Measurements from ENCODE around the gene LRRC53. TPM values are rescaled to one million over a fixed set of nuclear protein-coding genes. Genes with fewer than 3 reads are reported as not detected.

LRRC53 gene
- polyA plus RNA-seq, 4 donors: 0.04 TPM; not detected in 3

DNA sequence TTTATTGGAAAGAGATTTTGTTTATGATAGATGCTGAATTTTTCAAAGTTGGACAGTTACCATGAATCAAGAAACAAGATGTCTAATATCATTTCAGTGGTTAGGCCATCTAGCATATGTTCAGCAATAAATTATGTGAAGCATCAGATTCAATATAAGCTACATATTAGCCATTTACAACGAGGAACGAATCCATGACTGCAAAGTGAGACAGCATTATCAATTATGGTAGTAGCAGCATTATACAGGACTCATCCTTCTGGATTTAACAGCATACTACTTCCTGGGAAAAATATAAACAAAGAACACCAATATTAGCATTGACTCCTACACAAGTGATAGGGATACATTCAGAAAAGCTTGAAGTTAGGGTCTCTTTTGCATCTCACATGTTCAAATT lies 59.1 kb downstream of the LRRC53 start:
- DNase-seq (ENCODE audit: low read depth in 4 of 4, low spot score in 3 of 4): no peak

DNA sequence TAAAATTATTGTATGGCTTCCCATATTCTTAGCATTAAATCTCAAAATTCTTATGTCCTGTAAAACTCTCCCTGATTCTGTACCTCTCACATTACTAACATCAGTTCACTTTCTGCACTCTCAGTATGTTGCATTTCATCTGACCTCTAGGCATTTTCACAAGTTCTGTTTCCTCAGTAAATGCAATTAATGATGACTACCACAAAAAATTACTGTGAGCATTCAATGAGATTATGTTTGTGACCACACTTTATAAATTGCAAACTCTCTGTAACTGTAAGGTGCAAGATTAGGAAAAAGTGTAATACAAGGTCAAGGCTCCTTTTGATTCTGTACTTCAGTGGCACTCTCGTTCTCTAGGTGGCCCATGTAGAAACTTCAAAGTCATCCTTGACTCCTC lies 60.4 kb downstream of the LRRC53 start:
- DNase-seq (ENCODE audit: low read depth in 4 of 4, low spot score in 3 of 4): no peak

DNA sequence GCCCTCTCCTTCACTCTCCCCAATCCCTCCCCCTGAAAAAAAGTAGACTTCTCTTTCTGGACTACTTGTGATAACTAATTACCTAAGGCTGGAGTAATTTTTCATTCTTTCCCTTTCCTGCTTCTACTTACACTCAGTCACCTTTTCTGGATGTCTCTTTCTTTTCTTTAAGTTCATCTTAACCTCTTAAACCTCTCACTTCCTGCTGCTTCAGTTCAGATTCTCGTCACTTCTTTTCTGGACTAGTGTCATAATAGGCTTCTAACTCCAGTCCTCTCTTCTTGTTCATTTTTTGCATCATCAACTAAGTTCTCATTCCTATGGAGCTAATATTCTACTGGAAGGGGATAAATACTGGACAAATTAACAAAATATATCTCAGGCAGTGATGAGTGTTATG lies 75.4 kb downstream of the LRRC53 start:
- DNase-seq (ENCODE audit: low read depth in 4 of 4, low spot score in 3 of 4): no peak

DNA sequence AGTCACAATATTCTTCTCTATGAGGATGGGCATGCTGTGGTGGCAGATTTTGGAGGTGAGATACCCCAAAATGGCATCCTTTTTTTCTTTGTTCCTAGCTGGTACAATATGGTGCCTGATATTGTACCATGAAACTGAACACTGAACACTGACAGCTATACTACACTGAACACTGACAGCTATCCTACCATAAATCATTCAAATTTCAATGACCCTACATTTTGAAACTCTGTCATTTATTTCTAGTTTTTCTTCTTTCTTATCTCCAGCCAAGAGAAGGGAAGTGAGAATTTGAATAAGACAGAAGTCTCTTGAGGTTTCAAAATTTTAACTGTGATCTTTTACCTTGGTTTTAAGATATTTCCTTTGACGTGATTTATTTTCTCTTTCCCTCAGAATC lies 76.3 kb downstream of the LRRC53 start:
- no peak for DNase-seq (ENCODE audit: low read depth in 4 of 4, low spot score in 3 of 4)

DNA sequence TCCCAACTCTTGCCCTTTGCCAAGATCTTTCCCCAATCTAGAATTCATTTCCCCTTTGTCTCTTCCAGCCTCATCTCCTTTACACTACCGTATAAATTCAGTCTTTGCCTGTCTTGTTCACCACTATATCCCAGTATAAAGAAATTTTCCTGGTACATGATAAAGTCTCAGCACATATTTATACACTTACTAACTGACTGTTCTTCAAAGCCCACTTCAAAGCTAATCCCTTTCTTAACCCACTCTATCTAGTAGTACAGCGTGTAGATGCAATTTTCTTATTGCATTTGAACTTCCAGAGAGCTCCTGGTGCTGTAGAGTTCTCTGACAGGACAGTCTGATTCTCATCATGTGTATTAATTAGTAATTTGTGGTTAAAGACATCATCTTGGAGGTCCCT lies 78.1 kb downstream of the LRRC53 start:
- DNase-seq (ENCODE audit: low read depth in 4 of 4, low spot score in 3 of 4): no peak

DNA sequence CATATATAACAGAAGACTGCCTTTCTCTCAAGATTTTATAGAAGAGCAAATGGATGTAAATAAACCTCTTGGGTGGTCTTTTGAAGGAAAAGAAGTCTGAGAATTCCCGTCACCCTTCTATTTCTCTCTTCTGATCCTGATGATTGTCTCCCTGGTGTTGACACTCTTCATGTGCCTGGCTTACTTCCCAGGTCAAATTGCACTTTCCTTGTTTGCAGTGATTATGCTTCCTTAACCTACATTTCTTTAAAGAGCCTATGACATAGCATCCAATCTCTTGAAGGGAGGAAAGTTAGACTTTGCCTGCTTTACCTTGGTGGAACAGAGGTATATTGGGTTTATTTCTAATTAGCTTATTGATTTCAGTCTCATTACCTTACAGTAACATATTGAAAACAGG lies 80.1 kb downstream of the LRRC53 start:
- DNase-seq (ENCODE audit: low read depth in 4 of 4, low spot score in 3 of 4): no peak

DNA sequence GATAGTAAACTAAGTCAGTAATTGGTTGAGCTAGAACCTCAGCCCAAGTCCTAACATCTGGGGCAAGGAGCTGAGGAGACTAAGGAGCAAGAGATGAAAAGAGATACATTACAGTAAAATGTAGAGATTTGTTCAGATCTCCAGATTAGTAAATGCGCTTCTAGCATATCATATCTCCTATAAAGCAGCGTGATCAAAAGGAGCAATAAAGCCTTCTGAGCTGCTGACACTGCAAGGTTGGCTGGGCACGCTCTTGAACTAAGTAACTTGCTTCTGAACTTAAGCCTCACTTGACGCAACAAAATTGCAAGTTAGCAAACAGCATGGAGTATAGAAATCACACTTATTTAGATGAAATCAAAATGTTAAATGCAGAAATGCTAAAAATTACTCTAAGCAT lies 80.9 kb downstream of the LRRC53 start:
- DNase-seq (ENCODE audit: low read depth in 4 of 4, low spot score in 3 of 4): no peak

DNA sequence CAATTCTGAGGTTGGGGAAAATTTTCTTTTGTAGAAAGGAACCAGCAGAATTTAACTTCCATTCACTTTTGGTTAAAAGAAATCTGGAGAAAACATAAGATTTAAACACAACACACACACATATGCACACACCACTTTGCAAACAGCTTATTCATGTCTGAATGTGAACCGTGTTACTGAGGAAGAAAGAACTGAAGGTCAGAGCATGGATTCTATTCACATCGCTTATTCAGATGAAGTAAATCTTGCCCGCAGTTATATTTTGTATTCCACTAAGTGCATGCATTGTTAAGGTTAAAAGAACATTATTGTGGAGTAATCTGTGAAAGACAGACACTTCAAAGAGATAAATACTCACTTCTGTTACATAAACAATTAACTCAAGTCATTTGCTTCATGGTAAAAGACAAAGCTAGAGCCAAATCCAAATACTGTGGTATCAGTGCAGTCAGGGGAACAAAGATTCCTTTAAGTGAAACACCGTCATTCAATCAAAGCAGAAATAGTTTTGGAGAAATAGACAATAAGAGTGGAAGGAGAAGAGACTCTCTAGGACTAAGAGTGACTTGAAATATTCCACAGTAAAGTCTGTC lies 82.0 kb downstream of the LRRC53 start:
- DNase-seq (ENCODE audit: low read depth in 4 of 4, low spot score in 3 of 4): no peak

DNA sequence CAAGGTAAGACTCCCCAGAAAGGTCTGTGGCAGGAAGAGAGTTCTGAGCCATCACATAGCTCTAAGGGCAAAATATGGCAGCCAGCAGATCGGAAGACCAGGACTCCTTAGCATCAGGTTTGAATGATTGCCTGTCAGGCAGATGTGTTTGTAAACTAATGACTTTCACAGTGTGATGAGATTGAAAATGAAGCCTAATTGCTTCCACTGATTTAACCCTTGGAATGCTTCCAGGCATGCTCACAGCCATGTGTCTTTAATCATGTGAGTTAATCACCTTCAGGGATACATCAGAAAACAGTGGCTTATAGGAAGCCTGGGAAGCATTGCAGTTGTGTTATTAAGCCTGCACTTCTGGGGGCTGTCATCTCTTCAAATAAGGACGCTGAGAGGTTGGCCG lies 82.8 kb downstream of the LRRC53 start:
- DNase-seq (ENCODE audit: low read depth in 4 of 4, low spot score in 3 of 4): no peak

DNA sequence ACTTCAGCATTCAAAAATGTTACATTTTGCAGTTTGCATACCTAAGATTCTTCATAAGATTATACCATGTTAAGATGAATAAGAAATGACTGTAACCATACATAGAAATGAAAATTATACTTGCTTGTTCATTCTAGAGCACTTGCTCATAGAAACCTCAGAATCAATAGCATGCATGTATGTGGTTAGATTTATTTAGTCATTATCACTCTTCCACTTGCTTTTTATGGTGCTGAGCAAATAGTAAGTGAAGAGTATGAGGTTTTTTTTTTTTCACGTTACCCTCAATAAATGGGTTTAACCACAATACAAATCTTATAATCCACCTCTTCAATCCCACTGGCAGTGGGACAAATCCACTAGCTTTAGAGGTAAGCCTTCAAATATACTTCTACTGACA lies 84.7 kb downstream of the LRRC53 start:
- DNase-seq (ENCODE audit: low read depth in 4 of 4, low spot score in 3 of 4): no peak

DNA sequence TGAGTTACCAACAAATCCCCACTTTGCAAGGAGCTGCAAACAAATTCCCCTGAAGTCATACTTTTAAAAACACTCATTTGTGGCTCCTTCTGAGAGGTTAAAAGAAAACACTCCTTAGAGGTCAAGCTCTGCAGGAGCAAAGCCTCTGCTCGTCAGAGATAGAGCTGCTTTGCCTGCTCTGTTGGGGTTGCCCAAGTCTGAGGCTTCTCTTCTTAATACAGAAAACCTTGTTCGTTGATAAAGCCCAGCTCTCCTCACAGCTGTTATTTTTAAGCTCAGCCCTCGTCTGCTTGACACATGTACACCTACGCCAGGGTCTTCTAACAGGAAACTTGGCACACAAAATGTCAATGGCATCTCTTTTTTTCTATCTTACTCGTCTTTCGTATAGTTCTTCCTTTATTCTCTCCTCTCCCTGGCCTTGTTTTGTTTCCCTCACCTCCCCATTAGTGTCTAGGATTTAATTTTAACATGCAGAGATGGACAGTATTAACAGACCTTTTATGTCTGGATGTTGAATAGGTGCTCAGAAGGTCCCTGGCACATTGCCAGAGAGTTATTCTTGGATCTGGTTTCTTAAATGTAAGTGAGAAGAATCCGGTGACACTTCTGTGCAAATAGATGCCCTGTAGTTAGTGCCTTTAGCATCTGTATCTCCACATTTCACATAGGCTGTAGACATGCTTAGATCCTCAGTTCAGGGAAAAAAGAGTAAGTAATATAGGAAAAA lies 86.0 kb downstream of the LRRC53 start:
- DNase-seq (ENCODE audit: low read depth in 4 of 4, low spot score in 3 of 4): no peak

DNA sequence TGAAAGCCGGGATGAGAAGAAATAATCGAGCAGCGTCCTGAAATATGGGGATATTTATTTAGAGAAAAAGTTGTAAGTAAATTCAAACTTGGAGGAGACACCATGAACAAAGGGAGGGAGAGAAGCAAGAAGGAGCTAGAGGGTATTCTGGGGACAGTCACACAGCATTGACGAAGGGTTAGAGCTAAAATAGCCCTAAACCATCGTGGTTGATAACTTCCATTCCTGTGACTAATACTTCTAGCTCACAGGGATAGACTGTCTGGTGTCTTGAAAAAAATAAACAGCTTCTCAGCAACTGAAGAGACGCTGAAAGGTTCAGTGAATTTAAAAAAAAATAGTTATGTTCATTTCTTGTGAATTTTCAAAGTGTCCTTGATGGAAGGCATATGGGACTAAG lies 86.7 kb downstream of the LRRC53 start:
- DNase-seq (ENCODE audit: low read depth in 4 of 4, low spot score in 3 of 4): no peak

DNA sequence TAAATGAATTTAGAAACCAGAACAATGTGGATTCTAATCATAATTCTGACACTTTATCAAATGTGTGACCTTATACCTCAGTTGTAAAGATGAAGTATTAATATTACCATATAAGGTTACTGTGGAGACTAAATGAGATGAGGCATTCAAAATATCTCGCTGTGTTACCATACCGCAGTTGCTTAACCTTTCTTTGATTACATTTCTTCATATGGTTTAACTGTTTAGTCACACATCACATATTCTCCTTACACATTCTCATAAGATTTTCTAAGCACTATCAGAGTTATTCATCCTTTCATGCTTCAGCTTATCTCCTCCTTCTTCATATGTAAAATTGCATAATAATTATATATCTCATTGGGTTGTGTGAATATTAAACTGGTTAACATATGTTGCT lies 88.9 kb downstream of the LRRC53 start:
- DNase-seq (ENCODE audit: low read depth in 4 of 4, low spot score in 3 of 4): no peak

DNA sequence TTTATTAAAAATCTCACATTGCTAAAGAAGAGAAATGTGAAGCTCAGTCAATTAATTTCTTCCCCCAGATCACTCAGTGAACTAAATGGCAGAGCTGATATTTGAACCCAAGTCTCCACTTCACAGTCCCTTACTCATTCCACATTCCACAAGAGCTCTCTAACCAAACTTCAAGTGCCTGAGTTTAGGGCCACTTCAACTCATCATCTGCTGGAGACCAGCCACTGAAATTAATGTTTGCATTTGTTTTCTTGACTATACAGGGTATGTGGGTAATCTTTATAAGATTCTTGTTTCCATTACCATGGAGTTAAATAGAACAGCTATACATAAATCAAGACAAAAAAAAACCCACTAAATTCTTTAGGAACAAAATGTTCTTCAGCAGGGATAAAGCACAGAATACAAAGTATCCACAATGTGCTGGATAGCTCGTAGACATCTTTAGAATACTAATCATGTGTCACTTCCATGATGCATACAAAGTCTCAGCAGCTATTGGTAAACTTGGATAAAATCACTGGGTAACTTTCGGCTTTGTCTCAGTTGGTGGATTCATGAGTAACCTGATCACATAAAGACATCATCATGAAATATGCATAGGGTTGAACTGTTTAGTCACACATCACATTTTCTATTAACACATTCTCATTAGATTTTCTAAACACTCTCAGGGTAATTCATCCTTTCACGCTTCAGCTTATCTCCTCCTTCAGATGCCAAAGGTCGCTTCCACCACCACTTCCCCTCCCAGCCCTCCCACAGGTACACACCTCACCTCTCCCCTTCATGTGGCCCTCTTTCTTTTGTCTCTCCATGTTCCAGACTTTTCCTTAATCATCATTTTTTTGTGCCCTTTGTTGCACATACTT lies 89.8 kb downstream of the LRRC53 start:
- peak in 1 of 4 donors; percentile 7 for DNase-seq (ENCODE audit: low read depth in 4 of 4, low spot score in 3 of 4)

DNA sequence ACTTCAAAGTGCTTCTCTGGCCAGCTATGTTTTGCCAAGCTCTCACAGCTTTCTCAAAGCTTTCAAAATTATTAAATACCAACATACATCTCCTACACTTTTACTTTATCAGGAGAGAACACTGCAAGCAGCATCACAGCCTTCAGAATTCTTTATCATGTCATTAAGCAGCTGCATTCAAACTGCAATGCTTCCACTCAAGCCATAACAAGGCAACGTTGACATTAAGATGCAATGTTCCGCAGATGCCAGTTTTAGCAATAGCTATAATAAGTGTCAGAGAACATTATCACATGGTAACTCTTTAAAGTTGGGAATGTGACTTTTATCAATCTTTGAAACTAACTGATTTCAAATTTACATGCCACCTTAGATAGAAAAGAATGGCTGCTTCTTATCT lies 91.9 kb downstream of the LRRC53 start:
- DNase-seq (ENCODE audit: low read depth in 4 of 4, low spot score in 3 of 4): no peak

Other genes starting within 250 kb of the LRRC53 start
- under 1 TPM; 0.52 to 0.76 (median 0.65) TPM for gene ERICH3, start 161.2 kb upstream of the LRRC53 start, polyA plus RNA-seq (ENCODE audit: insufficient read length in 4 of 4)
- gene CRYZ, start 220.4 kb upstream of the LRRC53 start, polyA plus RNA-seq (ENCODE audit: insufficient read length in 4 of 4): 100 to 1,000 TPM in 3 of 4 donors, 10 to 100 TPM in 1; 40.2 to 200 (median 179) TPM
- gene TYW3, start 220.5 kb upstream of the LRRC53 start, polyA plus RNA-seq (ENCODE audit: insufficient read length in 4 of 4): 10 to 100 TPM; 28.0 to 37.3 (median 33.8) TPM